HUES64 (cell line): ENCODE measurements around the gene PSMC3.
A peak's percentile ranks its signal among the peaks of the same experiment; 100 is the strongest.

ENCODE experiments used
- H3K27ac ChIP-seq: 2 replicates; pipeline ENCODE4 v1.7.0; 2013; ENCODE audit warnings: low read depth, low read length, inconsistent platforms
- H3K27me3 ChIP-seq: 2 replicates; pipeline ENCODE4 v1.6.1; 2013; ENCODE audit warnings: mild to moderate bottlenecking, low read length; ENCODE audit not compliant: insufficient read depth
- H3K36me3 ChIP-seq: 2 replicates; pipeline ENCODE4 v1.6.1; 2013; ENCODE audit warnings: mild to moderate bottlenecking, low read length; ENCODE audit not compliant: insufficient read depth
- H3K4me1 ChIP-seq: 2 replicates; pipeline ENCODE4 v1.6.1; 2013; ENCODE audit warnings: mild to moderate bottlenecking, low read length, moderate library complexity; ENCODE audit not compliant: insufficient read depth
- H3K4me3 ChIP-seq: 2 replicates; pipeline ENCODE4 v1.5.1; 2013; ENCODE audit warnings: mild to moderate bottlenecking, low read length, moderate library complexity
- H3K9ac ChIP-seq: 2 replicates; pipeline ENCODE4 v1.6.1; 2013; ENCODE audit warnings: mild to moderate bottlenecking, low read depth, low read length
- H3K9me3 ChIP-seq: 2 replicates; pipeline ENCODE4 v1.6.1; 2013; ENCODE audit warnings: low read depth, low read length; ENCODE audit not compliant: insufficient read depth
- whole genome bisulfite sequencing: fragments of 150-250, 120-280 bp; methylation state at CpG from one replicate; pipeline ENCODE4 v1.1.7; 2013; ENCODE audit warnings: missing lambda C conversion rate; 5-methylcytosine and 5-hydroxymethylcytosine counted together

PSMC3 gene

DNA sequence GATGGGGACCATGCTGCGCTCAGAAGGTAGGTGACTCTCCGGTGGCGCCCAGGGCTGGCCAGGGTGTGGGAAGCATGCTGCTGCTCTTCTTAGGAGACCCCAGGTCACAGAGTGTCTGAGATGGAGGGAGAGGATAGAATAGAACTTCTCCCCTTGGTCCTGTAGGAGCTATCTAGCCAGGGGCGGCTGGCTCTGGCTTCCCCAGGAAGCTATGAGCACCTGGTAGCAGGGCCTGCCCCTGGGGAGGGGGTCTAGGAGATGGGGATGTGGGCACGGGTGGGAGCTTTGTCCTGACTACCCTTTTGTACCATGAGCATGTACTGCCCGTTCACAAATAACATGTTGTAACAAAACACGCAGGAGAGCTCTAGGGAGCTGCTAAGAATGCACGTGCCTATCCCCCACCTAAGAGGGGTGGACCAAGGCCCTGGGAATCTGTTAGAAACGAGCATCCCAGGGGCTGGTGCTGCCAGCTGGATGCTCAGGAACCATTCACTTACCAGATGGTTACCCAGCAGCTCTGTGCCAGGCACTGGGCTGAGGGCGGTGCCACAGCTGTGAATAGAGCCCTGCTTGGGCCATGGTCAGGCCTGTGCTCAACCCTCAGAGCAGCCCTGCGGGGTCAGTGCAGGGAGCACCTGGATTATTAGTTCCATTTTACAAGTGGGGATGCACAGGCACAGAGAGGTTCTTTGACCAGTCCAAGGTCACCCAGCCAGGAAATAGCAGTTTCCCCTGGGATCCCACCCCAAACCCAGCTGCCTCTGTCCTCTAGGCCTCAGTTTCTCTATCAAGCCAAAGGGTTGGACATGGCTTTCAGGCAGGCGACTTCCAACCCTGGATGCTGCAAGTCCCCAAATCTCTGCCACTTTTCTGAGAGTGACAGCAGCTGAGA, 15.6 kb downstream of the PSMC3 start:
- Histone ChIP-seq H3K27me3 (no peaks in the 10 kb centered on the region), H3K9ac (no peak overlapping the region), H3K36me3 (peaks cover 21% of the 10 kb centered on the region), H3K27ac (no peak overlapping the region), H3K4me1 (peaks cover 10% of the 10 kb centered on the region), H3K9me3 (no peaks in the 10 kb centered on the region), H3K4me3 (no peak overlapping the region)
- 86% methylated on average over 12 of the region's 12 CpGs for WGBS

- Histone ChIP-seq H3K27ac (no peak overlapping the region), H3K4me3 (peak overlapping the region; percentile 75), H3K27me3 (no peaks in the 10 kb centered on the region), H3K9ac (no peak overlapping the region), H3K4me1 (peaks cover 10% of the 10 kb centered on the region), H3K9me3 (no peaks in the 10 kb centered on the region), H3K36me3 (peaks cover 16% of the 10 kb centered on the region)
- WGBS: 91% methylated on average over 31 of the region's 31 CpGs
Measured at GRCh38 chr11:47409440-47410369, 16.5 kb downstream of the PSMC3 start.

- peak overlapping the region; percentile 52; the same call in 1 of the 2 replicates for H3K27ac ChIP-seq
- H3K27me3 ChIP-seq: no peaks in the 10 kb centered on the region
- peak overlapping the region; percentile 75 for H3K4me3 ChIP-seq
- H3K4me1 ChIP-seq: peaks cover 10% of the 10 kb centered on the region
- H3K9ac ChIP-seq: peak overlapping the region; percentile 60
- WGBS: 12% methylated on average over 50 of the region's 50 CpGs
- H3K9me3 ChIP-seq: no peaks in the 10 kb centered on the region
- peaks cover 11% of the 10 kb centered on the region; the same call in 1 of the 2 replicates for H3K36me3 ChIP-seq
Measured at GRCh38 chr11:47408598-47409439, 17.4 kb downstream of the PSMC3 start.

- Histone ChIP-seq H3K9me3 (no peaks in the 10 kb centered on the region), H3K27ac (peak within 1 kb of the TSS; percentile 91), H3K9ac (peak within 1 kb of the TSS; percentile 77), H3K36me3 (peaks cover 6% of the 10 kb centered on the region; the same call in 1 of the 2 replicates), H3K4me1 (peaks cover 10% of the 10 kb centered on the region), H3K4me3 (peak within 1 kb of the TSS; percentile 83), H3K27me3 (no peaks in the 10 kb centered on the region)
- WGBS: 2% methylated on average over 70 of the region's 70 CpGs
Measured at GRCh38 chr11:47407746-47408590, 18.3 kb downstream of the PSMC3 start, which contains the start of gene SLC39A13. Gene SLC39A13 (plus strand): TSS chr11:47408590. CDS start chr11:47410095, 1,505 bp downstream.

DNA sequence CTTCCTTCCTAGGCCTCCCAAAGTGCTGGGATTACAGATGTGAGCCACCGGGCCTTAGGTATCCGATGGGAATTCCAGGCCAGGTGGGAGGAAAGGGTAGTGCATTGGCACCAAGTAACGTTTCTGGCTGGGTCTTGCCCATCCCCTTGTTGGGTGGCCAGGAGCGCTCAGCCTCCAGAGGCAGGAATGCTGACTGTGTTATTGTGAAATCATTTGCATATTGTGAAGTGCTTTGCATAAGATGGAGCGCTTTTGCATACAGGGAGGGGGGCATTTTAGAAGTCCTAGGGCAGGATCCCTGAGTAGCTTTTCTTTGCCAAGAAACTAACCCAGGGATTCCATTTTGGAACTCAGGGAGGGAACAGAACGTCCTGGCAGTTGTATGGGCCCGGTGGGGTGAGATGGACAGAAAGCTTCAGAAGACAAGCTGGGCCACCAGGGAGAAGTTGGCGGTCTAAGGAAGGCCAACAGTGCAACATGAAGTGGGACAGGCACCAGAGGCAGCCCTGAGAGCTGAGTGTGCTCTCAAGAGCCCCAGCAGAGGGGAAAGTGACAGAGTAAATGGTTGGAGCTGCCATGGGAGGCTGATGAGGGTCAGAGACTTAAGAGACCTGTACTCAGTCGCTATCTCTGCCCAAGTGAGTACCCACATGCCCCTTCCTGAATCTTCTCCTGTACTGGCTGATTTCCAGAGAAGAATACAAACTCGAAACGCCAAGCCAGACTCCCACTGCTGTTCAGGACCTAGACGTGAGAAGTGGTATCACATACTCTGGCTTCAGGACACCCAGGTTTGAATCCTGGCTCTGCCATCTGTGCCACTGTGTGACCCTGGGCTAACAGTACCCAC, 19.1 kb downstream of the PSMC3 start:
- Histone ChIP-seq H3K9ac (peak overlapping the region; percentile 77), H3K27me3 (no peaks in the 10 kb centered on the region), H3K36me3 (peaks cover 6% of the 10 kb centered on the region; the same call in 1 of the 2 replicates), H3K4me1 (peaks cover 10% of the 10 kb centered on the region), H3K9me3 (no peaks in the 10 kb centered on the region), H3K27ac (peak overlapping the region; percentile 91), H3K4me3 (peak overlapping the region; percentile 83)
- 69% methylated on average over 12 of the region's 12 CpGs for WGBS

GRCh38 chr11:47403571-47403970, 22.7 kb downstream of the PSMC3 start:
- Histone ChIP-seq H3K9me3 (no peaks in the 10 kb centered on the region), H3K27me3 (no peaks in the 10 kb centered on the region), H3K4me3 (no peak overlapping the region), H3K4me1 (peaks cover 17% of the 10 kb centered on the region), H3K36me3 (no peaks in the 10 kb centered on the region), H3K27ac (no peak overlapping the region), H3K9ac (no peak overlapping the region)
- WGBS: 89% methylated on average over 3 of the region's 3 CpGs

DNA sequence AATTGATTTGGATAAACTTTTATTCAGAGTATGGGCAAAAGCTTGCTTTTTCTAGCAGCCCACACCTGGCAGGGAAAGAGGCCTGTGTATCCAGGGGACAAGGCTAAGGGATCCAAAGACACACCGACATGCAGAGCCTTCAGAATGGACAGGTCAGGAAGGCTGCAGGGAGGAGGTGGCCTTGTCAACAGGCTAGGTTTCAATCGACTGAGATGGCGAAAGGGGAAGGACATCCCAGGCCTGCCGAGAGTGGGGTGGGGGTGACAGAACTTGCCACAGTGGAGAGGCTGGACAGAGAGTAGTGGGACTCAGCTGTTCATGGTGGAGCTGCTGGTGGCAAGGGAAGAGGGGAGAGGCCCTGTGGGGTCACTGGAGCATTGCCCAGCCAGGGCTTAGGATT, 23.1 kb downstream of the PSMC3 start:
- Histone ChIP-seq H3K27me3 (no peaks in the 10 kb centered on the region), H3K36me3 (no peaks in the 10 kb centered on the region), H3K27ac (no peak overlapping the region), H3K9ac (no peak overlapping the region), H3K9me3 (no peaks in the 10 kb centered on the region), H3K4me3 (no peak overlapping the region), H3K4me1 (peaks cover 17% of the 10 kb centered on the region)
- WGBS: 80% methylated on average over 4 of the region's 4 CpGs

- peak overlapping the region; percentile 72; the same call in 1 of the 2 replicates for H3K27ac ChIP-seq
- H3K36me3 ChIP-seq: no peaks in the 10 kb centered on the region
- H3K9me3 ChIP-seq: no peaks in the 10 kb centered on the region
- no peaks in the 10 kb centered on the region for H3K27me3 ChIP-seq
- WGBS: 17% methylated on average over 7 of the region's 8 CpGs
- no peak overlapping the region for H3K9ac ChIP-seq
- H3K4me3 ChIP-seq: peak overlapping the region; percentile 55
- H3K4me1 ChIP-seq: peaks cover 12% of the 10 kb centered on the region
Measured at GRCh38 chr11:47400768-47401279, 25.4 kb downstream of the PSMC3 start.
